ENCODE measurements around the gene SPDL1.

The SPDL1 gene

DNA sequence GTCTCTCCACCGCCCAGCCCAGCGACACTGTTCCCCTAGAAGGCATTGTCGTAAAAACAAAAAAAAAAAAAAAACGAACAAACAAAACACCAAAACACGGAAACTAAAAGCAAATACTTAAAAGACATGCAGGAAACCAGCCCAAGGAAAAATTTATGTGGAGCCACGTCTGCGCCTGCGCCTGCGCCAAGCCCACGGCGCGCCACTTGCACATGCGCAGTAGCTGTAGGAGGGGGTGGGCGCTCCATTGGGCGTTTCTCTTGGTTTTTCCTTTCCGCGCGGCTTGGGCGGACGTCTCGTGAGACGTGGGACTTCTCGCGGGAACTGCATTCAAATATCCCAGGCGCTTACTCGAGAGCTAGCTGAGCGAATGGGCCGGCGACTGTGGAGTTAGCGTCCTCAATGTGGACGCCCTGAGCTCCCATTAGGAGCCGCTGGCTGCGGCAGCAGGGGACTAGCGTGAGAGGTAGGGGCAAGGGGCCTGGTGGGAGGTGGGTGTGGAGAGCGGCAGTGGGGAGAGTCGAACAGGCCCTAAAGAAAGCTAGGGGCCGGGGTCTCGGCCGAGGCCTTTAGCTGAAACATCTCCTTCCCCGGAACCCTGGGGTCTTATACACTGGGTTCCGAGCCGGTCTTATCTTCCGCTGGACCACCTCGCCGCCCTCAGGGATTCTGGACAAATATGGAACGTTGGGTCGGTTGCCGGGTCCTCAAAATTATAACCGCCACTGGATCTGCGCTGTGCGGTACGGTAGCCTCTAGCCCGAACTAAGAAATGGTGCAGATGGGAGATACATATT is at the start of gene SPDL1:
TSS of gene SPDL1 (plus strand) at position 350 of the 797 bp plus-strand sequence. CDS start 4,644 bp downstream, outside the sequence.
- peak; percentile 85 for DNase-seq

GRCh38 chr5:169534311-169534880 is 49.2 kb upstream of the SPDL1 start:
- DNase-seq, result no peak

DNA sequence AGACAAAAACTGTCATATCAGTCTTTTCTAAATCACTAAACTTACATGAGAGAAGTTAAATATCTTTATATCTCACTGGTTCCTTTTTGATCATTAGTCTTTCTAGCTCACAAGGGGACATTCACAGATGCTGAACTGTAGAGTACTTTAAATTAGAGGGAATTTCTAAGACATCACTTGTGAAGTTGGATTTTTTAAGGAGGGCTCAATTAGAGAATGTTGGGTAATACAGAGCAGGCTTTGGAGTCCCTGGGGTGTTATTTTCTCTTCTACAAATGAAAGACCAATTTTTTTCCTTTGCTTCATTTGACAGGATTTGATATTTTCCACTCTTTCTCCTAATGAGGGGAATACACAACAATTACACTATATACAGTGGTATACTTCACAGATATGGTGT is 48.6 kb upstream of the SPDL1 start:
- no peak for DNase-seq

- DNase-seq, result no peak
These were observed 44.6 kb upstream of the SPDL1 start for GRCh38 chr5:169538944-169539343.

- no peak for DNase-seq
These were observed 40.8 kb upstream of the SPDL1 start for GRCh38 chr5:169542811-169543210.

DNA sequence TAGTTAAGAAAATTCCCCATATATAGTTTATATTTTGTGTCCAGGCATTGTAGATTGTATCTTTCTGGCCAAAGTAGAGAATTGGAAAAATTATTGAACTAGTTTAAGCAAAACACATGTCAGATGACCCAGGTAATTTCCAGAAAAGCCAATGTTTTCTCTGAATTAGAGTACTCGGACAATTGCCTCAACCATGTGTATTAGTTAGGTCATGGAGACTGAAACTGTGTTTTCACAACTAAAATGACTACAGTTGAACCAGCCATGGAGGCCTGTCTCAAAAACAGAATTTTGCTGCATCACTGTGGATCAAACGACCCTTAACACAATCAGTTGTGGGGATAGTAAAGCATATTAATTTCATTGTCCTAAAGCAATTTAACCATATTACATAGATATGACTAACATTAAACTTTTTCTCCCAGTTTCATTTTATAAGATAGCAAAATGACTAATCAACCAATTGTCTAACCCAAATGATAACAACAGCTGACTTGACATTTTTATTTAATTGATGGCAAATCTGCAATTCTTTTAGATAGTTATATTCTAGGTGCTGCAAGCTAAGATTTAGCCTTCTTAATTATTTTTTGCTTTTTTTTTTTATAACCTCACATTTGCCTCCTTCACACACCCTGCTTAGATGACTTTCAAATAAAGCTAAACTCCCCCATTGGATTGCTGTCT is 39.2 kb upstream of the SPDL1 start:
- DNase-seq, result no peak

- peak; percentile 51 for DNase-seq
These were observed 37.8 kb upstream of the SPDL1 start for GRCh38 chr5:169545762-169546161.

DNA sequence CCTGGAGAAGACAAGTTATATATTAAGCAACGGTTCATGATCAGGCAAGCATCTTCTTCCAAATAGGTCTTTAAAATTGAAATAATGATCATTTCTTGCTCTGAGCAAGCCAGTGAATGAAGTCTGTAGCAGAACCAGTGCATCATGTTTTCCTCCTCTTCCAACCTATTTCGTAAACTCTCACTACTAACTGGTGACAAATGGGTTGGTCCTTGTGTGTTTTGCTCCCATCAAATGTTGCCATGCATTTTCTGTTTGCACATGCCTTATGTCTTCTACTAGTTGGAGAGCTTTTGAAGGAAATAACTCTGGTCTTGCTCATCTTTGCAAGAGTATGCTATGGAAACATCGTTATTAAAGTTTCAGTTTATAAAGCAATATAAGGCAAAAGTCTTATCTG is 37.2 kb upstream of the SPDL1 start:
- no peak for DNase-seq

GRCh38 chr5:169547508-169547907 is 36.1 kb upstream of the SPDL1 start:
- no peak for DNase-seq

DNA sequence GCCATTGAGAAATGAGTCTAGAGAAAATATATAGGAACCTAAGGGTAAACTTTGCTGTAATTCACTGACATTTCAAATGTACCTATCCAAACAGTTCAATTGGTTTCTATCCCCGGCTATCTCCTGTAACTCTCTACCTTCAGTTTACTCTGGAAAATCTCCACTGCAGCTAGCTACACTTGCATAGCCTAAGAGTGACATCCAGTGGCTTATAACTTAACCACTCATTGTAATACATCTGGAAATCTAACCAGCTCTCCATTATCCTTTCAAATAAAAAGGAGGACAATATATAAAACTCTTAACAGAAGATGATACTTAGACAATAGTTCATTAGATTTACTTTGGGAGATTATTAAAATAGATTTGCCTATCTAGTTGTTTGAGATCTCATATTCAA is 35.3 kb upstream of the SPDL1 start:
- DNase-seq, result peak; percentile 36

- no peak for DNase-seq
These were observed 34.0 kb upstream of the SPDL1 start for GRCh38 chr5:169549453-169550100.

- no peak for DNase-seq
These were observed 33.3 kb upstream of the SPDL1 start for GRCh38 chr5:169550227-169550626.

DNA sequence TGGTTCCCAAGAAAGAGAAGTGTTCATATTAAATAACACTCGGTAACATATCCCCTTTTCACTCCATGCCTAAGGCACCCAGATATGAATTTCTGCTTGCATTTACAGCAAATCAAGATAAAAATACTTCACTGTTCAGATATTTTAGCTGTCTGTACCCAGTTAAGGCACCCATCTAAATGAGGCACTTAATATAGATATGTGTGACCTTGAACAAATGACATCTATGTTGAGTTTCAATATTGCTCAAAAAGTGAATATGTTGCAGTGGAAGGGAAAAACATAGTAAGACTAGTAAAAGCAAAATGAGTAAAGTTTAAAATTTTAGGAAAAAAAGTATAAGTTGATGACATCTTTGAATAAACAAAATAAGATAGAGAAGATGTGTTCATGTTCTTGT is 32.4 kb upstream of the SPDL1 start:
- DNase-seq, result no peak

DNA sequence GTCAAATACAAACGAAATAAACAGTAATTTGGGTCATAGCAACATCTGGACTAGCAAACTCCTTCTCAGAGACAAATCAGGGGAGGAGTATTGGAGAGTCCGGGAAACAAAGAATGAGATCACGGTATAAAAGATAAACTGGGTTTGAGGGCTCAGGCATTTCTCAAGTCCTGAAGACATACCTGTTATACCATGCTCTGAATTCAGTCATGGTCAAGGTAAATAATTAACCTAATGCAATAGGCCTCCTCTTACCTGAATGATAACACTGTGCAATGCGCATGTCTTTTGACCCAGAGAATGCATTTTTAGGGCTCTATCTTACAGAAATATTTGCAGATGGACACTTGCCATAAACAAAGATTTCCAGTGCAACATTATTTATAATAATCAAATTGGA is 31.9 kb upstream of the SPDL1 start:
- no peak for DNase-seq

- no peak for DNase-seq
These were observed 29.3 kb upstream of the SPDL1 start for GRCh38 chr5:169554251-169554650.

DNA sequence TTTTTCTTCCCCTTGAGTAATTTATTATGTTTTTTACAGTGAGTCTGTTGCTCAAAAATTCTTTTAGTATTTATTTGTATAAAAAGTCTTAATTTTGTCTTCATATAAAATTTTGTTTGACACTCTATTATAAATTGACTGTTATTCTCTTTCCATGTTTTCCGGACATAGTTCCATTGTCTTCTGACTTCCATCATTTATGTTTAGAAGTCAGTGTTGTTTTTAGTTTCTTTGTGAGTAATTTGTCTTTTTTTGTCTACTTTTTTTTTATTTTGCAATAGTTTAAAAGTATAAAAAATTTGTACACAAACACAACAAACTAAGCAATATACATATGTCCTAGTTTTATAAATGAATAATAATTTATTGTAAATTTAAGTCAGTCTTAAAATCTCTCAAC is 25.7 kb upstream of the SPDL1 start:
- DNase-seq, result no peak

DNA sequence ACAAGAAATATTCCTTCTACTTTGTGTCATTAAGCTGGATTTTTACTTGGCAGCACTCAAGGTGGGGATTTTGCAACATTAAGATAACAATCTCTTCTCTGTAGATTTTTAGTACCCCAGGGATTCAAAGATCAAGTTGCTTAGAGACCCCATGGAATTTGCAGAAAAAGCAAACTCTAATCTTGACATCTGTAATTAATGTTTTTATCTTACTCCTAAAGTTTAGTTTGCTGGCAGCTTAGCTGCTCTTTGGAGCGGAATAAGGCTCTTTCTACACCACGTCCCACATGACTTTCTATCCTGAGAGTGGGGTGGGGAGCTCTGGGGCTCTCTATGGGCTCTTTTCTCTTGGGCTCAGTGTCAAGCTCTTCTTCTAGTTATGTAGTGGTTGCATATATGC is 21.7 kb upstream of the SPDL1 start:
- DNase-seq, result no peak

DNA sequence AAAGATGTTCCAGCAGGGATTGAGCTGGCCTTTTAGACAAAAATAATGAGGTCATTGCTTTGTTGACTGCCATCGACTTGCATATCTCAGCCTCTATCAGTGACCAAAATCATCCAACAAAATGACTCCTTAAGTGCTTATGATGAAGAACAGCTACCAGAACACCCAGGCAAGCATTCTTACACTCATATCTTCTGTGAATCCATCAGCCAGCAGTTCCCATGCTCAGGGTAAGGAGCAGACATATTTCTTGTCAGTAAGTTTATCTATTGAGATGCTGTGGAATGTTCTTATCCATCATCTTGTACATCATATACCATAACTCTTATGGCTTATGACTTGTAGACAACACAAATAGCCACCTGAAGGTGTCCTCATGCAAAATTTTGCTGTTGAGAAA is 20.2 kb upstream of the SPDL1 start:
- DNase-seq, result no peak

GRCh38 chr5:169566202-169566601 is 17.4 kb upstream of the SPDL1 start:
- DNase-seq, result no peak

- DNase-seq, result no peak
These were observed 16.5 kb upstream of the SPDL1 start for GRCh38 chr5:169567079-169567478.

DNA sequence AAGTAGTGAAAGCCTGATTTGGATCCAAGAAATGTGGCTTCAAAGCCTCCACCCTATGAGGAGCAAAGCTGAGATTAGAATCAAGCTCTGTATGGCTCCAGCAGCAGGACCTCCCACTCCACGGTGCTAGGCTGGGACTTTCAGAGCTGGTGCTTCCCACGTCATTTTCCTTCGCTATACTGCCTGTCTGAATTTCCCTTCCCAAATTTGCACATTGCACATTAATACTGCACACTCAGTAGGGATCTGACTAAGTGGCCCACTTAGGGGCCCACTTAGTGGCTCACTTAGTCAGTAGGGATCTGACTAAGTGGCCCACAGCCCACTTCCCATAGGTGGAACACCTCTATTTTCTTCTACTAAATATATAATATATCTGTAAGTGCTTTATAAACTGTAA is 14.1 kb upstream of the SPDL1 start:
- DNase-seq, result no peak

DNA sequence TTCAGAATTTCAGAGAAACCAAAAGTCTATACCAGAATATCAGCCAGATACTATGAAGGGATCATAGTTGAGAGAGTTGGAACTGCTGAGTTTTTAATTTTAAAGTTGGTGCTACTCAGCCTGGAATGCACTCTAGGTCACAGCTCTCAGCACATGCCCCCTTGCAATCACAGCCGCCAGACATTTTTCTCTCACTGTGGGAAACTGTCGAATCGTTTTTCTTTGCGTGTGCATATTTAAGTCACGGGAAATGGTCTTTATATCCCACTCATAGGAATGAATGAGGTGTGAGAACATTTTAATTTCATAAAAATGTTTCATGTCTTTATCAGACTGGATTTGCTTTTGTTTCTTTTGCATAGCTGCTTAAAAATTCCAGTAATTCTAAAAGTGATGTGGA is 12.2 kb upstream of the SPDL1 start:
- no peak for DNase-seq

DNA sequence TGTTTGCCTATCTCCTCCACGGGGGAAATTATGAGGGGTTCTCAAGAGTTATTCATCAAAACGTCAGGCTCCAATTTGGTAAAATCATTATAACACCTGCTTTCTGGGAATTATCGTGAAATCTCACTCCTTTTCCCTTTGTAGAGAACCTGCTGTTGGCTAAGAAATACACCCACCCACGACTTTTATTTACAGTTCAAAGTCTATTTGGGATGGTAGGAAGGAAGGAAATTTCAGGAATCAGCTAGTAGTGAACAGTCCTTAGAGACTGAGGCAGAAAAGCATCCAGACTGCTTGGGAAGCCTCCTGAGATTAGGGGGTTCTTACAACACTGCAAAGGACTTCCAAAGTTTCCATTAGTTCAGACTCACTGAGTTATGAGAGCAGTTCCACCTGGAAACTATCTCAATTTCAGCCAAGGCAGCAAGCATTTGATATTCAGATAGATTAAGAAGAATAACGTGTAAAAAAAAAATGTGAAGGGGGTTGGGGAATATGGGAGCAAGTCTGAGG is 9.4 kb upstream of the SPDL1 start:
- no peak for DNase-seq

All from NCI-H226 (cell line).